Adrenal gland (tissue), 12 donors: Measurements from ENCODE around the gene STON2. TPM values are rescaled to one million over a fixed set of nuclear protein-coding genes. Genes with fewer than 3 reads are reported as not detected.

Experiments used
- DNase-seq, 7 donors: peaks; one replicate each; pipeline ENCODE4 v3.0.0-alpha.2; 2019 to 2020
- H3K27ac ChIP-seq, 5 donors: fragments of 200-600 bp; sonication (generic) in 4 of 5; 1 replicate in 3 of 5; 2 replicates in 2 of 5; pipeline versions ENCODE4 v1.5.1 to v1.8.0; 2016 to 2020; ENCODE audit warnings: mild to moderate bottlenecking in 1 of 5
- H3K27me3 ChIP-seq: fragments of 200-600 bp; 2 replicates; pipeline ENCODE4 v1.8.0; 2021
- H3K36me3 ChIP-seq, 2 donors: fragments of 200-600 bp; replicated peaks in 1 of 2; 1 replicate in 1 of 2; 2 replicates in 1 of 2; pipeline versions ENCODE4 v1.5.1 to v1.8.0; 2018 to 2022
- H3K4me1 ChIP-seq, 2 donors: fragments of 200-600 bp; replicated peaks in 1 of 2; 1 replicate in 1 of 2; 2 replicates in 1 of 2; pipeline versions ENCODE4 v1.5.1 to v1.8.0; 2018 to 2021
- H3K4me3 ChIP-seq, 4 donors: fragments of 200-600 bp; sonication (generic) in 3 of 4; one replicate each; pipeline ENCODE4 v1.5.1; 2016 to 2018
- H3K9me3 ChIP-seq, 3 donors: fragments of 200-600 bp; sonication (generic) in 1 of 3; replicated peaks in 1 of 3; 1 replicate in 2 of 3; 2 replicates in 1 of 3; pipeline versions ENCODE4 v1.5.1 to v1.8.0; 2016 to 2021
- CTCF ChIP-seq, 6 experiments: fragments of 450-650 bp in 4 of 6; fragments of 200-600 bp in 2 of 6; sonication (generic) in 1 of 6; IDR thresholded peaks; 1 replicate in 5 of 6; 2 replicates in 1 of 6; pipeline versions ENCODE4 v1.5.1 to v1.8.0; 2016 to 2021; ENCODE audit warnings: antibody characterized with exemption in 6 of 6, mild to moderate bottlenecking in 2 of 6, moderate library complexity in 1 of 6
- POLR2A ChIP-seq, 2 donors: fragments of 450-650 bp; IDR thresholded peaks; one replicate each; pipeline ENCODE4 v1.6.1; 2017; ENCODE audit warnings: antibody characterized with exemption in 2 of 2, mild to moderate bottlenecking in 2 of 2, moderate library complexity in 1 of 2
- WGBS, 4 donors: extraction: QIAGEN DNeasy Blood & Tissue Kit in 2 of 4; methylation state at CpG; one replicate each; pipeline versions ENCODE4 v1.1.5 to v1.1.7; 2013 to 2017; 5-methylcytosine and 5-hydroxymethylcytosine counted together
- intact Hi-C, 2 donors: fragments of 100-400 bp; cut with DNase I; formaldehyde crosslinking; loops; one replicate each; pipeline versions ENCODE4 v1.14.1 to v1.15.0; 2022 to 2023
- polyA plus RNA-seq, 3 donors: library from polyadenylated mRNA; stranded (reverse); fragments of 200-250 nt in 2 of 3; fragments of 350-450 nt in 1 of 3; fragmentation: Illumina TruSeq in 1 of 3; extraction: RNeasy Lipid Tissue Mini Kit (QIAGEN cat#74804) in 1 of 3; gene quantifications; one replicate each; pipeline ENCODE4 v1.2.3, GENCODE V29; 2013 to 2014
- total RNA-seq, 9 donors: library from RNA; depleted of rRNA in 4 of 9; stranded (reverse); fragments of >200 nt in 4 of 9; fragments of 120-200 nt in 1 of 9; fragmentation: NEBNext Ultra II Directional in 1 of 9; extraction: Animal tissue kit (Norgen Biotek cat#: 25700) in 1 of 9; gene quantifications; one replicate each; pipeline versions ENCODE4 v1.1.0 to v1.2.4, GENCODE V29; 2013 to 2023
- donor health status: healthy with polysubstance abuse.
- donor health status: Bipolar disorder and iron deficiency.
- donor health status: DM: yes; HTN: yes; CAD: no.
- donor health status: DM: no; HTN: no; CAD: no.
- donor health status: DM: no; HTN: no; CAD: no.
- donor health status: DM: yes; HTN: yes; CAD: no.

STON2 gene
- total and polyA plus RNA-seq, 12 donors, result 0.62 to 15.4 (median 6.7) TPM

- Histone ChIP-seq H3K36me3 (no peaks in the 10 kb centered on the region), H3K4me1 (peaks cover 0 to 10% of the 10 kb centered on the region in 2 donors), H3K4me3 (no peak overlapping the region), H3K27ac (no peak overlapping the region), H3K27me3 (peaks cover 4% of the 10 kb centered on the region), H3K9me3 (no peaks in the 10 kb centered on the region)
- no peak for DNase-seq
- 73 to 95% (median 87%) methylated on average over 1 of the region's 1 CpG for WGBS, 4 donors
- intact Hi-C loops, result no loop called here
- TF ChIP-seq POLR2A (IDR thresholded peaks at IDR 0.05) (no peak), CTCF (IDR thresholded peaks at IDR 0.05) (no peak)
Observed at GRCh38 chr14:81429028-81429427, 28.9 kb upstream of the STON2 start.

- TF ChIP-seq CTCF (IDR thresholded peaks at IDR 0.05), result no peak
- no peak for TF ChIP-seq POLR2A (IDR thresholded peaks at IDR 0.05)
- intact Hi-C loops, result no loop called here
- Histone ChIP-seq H3K4me1 (peaks cover 0 to 14% of the 10 kb centered on the region in 2 donors), H3K27ac (peak overlapping the region in 1 of 5 donors; percentile 29), H3K4me3 (no peak overlapping the region), H3K9me3 (no peaks in the 10 kb centered on the region), H3K27me3 (no peaks in the 10 kb centered on the region), H3K36me3 (no peaks in the 10 kb centered on the region)
- peak in 5 of 7 donors; percentile 21 to 63 (median 33) for DNase-seq
- 36 to 51% (median 45%) methylated on average over 5 to 8 of the region's 8 CpGs for WGBS, 4 donors
Observed at GRCh38 chr14:81427348-81428058, 27.4 kb upstream of the STON2 start.

- WGBS, 4 donors, result 30 to 44% (median 36%) methylated on average over 4 to 6 of the region's 6 CpGs
- H3K27me3 ChIP-seq, result no peaks in the 10 kb centered on the region
- H3K27ac ChIP-seq, result peak overlapping the region in 4 of 5 donors; percentile 25 to 79 (median 44)
- intact Hi-C loops, result no loop called here
- TF ChIP-seq POLR2A (IDR thresholded peaks at IDR 0.05), result no peak
- TF ChIP-seq CTCF (IDR thresholded peaks at IDR 0.05), result no peak
- no peaks in the 10 kb centered on the region for H3K9me3 ChIP-seq
- H3K4me3 ChIP-seq, result no peak overlapping the region
- no peaks in the 10 kb centered on the region for H3K36me3 ChIP-seq
- peak in 6 of 7 donors; percentile 26 to 55 (median 28) for DNase-seq
- H3K4me1 ChIP-seq, result peaks cover 0 to 14% of the 10 kb centered on the region in 2 donors
Observed at GRCh38 chr14:81423504-81423903, 23.4 kb upstream of the STON2 start.

GRCh38 chr14:81418057-81418790 is 18.1 kb upstream of the STON2 start:
- Histone ChIP-seq H3K36me3 (no peaks in the 10 kb centered on the region), H3K9me3 (no peaks in the 10 kb centered on the region), H3K4me1 (peaks cover 0 to 4% of the 10 kb centered on the region in 2 donors), H3K27ac (no peak overlapping the region), H3K4me3 (no peak overlapping the region), H3K27me3 (no peaks in the 10 kb centered on the region)
- TF ChIP-seq POLR2A (IDR thresholded peaks at IDR 0.05), result no peak
- no peak for TF ChIP-seq CTCF (IDR thresholded peaks at IDR 0.05)
- intact Hi-C loops, result no loop called here
- no peak for DNase-seq
- WGBS, 4 donors, result 84 to 93% (median 89%) methylated on average over 3 of the region's 3 CpGs
